Non-pigmented ciliary epithelial cell (primary cell): ENCODE data around the gene SOX8.
"Not testable (repeated sequence)": the region's sequence is repeated elsewhere in the genome, so short reads cannot be mapped to it uniquely, and the experiment has no call there.

Experiments
- DNase-seq: peaks from one replicate; pipeline ENCODE4 v3.0.0-alpha.2; 2010; ENCODE audit warnings: low read depth

The SOX8 gene

DNA sequence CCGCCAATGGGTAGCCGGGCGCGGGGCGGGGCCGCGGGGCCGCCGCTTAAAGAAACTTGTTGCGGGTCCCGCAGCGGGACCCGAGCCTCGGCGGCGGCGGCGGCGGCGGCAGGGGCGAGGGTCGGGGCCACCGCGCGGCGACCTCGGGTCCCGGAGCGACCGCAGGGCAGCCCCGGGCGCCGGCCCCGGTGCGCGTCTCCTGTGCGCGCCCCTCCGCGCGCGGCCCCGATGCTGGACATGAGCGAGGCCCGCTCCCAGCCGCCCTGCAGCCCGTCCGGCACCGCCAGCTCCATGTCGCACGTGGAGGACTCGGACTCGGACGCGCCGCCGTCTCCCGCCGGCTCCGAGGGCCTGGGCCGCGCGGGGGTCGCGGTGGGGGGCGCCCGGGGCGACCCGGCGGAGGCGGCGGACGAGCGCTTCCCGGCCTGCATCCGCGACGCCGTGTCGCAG lies at the start of gene SOX8:
Gene SOX8 (plus strand): TSS at position 76 of the 450 bp plus-strand sequence. CDS start 153 bp downstream, at position 229.
- no peak for DNase-seq

DNA sequence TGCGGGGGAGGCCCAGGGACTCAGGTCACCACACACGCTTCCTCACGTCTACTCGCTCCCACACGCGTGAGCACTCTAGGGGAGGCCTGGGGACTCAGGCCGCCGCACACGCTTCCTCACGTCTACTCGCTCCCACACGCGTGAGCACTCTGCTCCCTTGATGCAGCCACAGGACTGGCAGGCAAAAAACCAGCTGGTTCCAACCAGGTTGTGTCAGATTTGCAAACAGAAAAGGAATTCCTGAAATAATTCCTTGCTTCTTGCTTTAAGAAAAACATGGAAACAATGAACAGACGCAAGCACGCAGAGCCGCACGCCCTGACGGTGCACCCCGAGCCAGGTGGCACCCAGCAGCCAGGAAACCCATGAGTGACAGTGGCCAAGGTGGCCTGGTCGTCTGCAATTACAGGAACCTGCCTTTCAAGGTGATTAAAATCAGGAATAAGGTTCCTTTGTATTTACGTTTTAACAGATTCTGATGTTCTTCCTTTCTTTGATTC lies 48.7 kb upstream of the SOX8 start:
- DNase-seq = no peak

GRCh38 chr16:933581-933980 lies 48.0 kb upstream of the SOX8 start:
- no peak for DNase-seq

DNA sequence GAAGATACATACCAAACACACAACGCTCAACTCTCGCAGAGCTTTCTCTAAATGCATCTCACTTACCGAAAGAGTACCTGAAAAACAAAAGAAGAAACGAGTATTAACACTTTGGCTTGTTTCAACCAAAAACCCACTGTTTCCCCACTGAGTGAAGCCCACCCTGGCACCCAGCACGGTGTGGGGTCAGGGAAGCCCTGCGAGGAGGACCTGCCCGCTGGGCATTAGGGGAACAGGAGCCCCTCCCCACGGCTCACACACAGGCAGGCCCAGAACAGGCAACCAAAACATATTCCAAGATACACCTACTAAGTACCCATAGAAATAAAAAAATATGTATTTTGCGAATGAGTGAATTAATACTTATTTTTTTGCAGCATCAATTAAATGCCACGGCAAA lies 47.4 kb upstream of the SOX8 start:
- DNase-seq = no peak

- no peak for DNase-seq
Observed at GRCh38 chr16:935684-936083, 45.9 kb upstream of the SOX8 start.

- DNase-seq = no peak
Observed at GRCh38 chr16:937311-937710, 44.3 kb upstream of the SOX8 start.

- no peak for DNase-seq
Observed at GRCh38 chr16:937723-938122, 43.8 kb upstream of the SOX8 start.

DNA sequence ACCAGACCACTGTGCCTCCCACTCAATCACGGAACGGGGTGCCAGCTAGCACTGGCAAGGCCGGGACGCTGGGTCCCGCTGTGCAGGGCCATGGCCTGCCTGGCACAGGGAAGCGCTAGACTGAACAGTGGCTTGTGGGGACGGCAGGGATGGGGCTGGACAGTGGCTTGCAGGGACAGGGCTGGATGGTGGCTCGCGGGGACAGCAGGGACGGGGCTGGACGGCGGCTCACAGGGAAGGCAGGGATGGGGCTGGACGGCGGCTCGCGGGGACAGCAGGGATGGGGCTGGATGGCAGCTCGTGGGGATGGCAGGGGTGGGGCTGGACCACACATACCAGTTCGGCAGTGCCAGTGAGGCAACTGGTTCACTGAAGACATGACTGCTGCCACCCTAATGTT lies 43.4 kb upstream of the SOX8 start:
- DNase-seq = no peak

GRCh38 chr16:938752-939151 lies 42.8 kb upstream of the SOX8 start:
- DNase-seq = no peak

DNA sequence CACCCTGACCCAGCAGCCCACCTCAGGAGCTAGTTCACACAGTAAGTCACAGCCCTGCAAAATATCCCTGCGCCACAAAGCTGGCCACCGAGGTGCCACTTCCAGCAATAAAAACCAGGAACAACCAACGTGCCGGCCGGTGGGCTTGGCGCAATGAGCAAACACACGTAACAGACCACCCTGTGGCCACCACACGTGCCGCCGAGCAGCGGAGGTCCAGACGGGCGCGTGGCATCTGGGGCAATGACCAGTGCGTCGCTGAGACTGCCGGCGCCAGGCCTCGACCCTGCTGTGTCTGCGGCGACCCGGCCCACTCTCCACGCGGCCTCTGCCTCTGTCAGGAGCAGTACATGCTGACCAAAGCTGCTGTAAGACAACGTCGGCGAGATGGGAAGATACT lies 42.3 kb upstream of the SOX8 start:
- no peak for DNase-seq

GRCh38 chr16:939941-940340 lies 41.6 kb upstream of the SOX8 start:
- DNase-seq = no peak

- no peak for DNase-seq
Observed at GRCh38 chr16:942436-943060, 39.0 kb upstream of the SOX8 start.

- DNase-seq = no peak
Observed at GRCh38 chr16:943971-944370, 37.6 kb upstream of the SOX8 start.

DNA sequence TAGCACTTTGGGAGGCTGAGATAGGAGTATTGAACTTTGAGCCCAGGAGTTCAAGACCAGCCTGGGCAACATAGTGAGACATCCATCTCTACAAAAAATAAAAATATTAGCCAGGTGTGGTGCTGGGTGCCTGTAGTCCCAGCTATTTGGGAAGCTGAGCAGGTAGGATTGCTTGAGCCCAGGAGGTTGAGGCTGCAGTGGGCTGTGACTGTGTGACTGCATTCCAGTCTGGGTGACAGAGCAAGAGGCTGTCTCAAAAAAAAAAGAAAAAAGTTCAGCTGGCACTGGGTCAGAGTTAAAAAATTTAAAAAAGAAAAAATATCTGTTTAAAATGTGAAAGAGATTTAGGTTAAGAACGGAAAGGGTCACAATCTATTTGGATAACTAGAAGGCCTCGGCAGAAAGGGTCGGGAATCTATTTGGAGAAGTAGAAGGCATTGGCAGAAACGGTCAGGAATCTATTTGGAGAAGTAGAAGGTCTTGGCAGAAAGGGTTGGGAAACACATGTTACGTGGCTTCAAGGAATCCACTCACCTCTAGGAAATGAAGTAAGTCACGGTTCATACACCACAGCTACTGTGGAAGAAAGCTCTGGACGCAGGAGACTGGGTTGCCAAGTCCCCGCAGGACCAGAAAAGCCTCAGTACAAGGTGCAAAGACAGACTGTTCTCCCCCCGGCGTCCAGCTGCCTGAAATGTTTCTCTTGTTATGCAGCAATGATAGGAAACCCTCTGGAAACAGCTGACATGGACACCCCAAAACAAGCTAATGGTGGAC lies 36.1 kb upstream of the SOX8 start:
- no peak for DNase-seq

- DNase-seq = no peak
Observed at GRCh38 chr16:946048-946395, 35.5 kb upstream of the SOX8 start.

- no peak for DNase-seq
Observed at GRCh38 chr16:947255-947921, 34.2 kb upstream of the SOX8 start.

DNA sequence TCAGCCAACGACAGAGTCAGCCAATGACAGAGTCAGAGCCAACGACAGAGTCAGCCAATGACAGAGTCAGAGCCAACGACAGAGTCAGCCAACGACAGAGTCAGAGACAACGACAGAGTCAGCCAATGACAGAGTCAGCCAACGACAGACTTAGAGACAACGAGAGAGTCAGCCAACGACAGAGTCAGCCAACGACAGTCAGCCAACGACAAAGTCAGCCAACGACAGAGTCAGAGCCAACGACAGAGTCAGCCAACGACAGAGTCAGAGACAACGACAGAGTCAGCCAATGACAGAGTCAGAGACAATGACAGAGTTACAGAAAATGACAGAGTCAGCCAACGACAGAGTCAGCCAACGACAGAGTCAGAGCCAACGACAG lies 33.7 kb upstream of the SOX8 start:
- not testable (repeated sequence) for DNase-seq

GRCh38 chr16:948767-949166 lies 32.8 kb upstream of the SOX8 start:
- not testable (repeated sequence) for DNase-seq

- DNase-seq = not testable (repeated sequence)
Observed at GRCh38 chr16:950733-951573, 30.6 kb upstream of the SOX8 start.

DNA sequence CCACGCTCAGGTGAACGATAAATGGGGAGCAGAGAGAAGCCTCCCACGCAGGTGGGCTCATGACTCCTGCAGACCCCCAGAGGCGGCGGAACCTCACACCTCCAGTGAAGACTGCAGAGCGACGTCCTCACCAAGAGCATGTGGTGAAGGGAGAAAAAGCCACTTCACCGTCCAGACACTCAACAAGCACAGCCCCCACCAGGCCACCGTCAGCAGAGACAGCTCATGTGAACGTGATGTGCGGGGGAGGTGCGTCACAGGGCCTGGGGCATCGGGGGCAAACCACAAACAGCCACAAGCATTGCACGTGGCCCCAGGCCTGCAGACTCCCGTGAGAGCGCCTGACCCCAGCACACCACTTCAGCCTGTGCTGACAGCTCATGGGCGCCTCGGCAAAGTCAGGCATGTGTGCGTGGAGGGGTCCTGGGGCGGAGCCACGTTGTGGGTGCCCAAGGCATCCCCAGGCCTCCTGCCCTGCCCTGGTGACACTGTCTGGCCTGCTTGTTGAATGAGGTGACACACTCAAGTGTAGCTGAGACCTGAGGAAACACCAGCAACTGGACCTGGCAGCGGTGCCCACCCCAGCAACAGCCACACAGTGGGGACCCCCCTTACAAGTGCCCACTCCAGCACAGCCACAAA lies 29.8 kb upstream of the SOX8 start:
- DNase-seq = no peak

GRCh38 chr16:952321-952720 lies 29.2 kb upstream of the SOX8 start:
- no peak for DNase-seq

DNA sequence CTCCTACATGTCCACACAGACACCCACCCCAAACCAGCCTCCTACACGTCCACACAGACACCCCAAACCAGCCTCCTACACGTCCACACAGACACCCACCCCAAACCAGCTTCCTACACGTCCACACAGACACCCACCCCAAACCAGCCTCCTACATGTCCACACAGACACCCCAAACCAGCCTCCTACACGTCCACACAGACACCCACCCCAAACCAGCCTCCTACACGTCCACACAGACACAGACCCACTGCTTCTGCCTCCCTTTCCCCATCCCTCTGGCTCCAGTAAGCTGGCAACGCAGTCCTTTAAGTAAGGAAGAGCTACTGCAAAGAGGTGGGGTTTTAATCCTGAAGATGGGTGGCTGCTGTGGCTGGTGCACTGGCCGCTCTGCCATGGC lies 27.8 kb upstream of the SOX8 start:
- DNase-seq = not testable (repeated sequence)
